ENCODE data around the gene MUC15.

MUC15 gene

GRCh38 chr11:26553182-26553581 is 18.9 kb downstream of the MUC15 start:
- H3K4me3 ChIP-seq (ENCODE audit: low read length), result no peak overlapping the region
- no peak for TF ChIP-seq CTCF (IDR thresholded peaks at IDR 0.05; ENCODE audit: insufficient read depth, low read depth, low read length, missing control alignments)
- DNase-seq (ENCODE audit: low read depth), result no peak

- no peak overlapping the region for H3K4me3 ChIP-seq (ENCODE audit: low read length)
- no peak for DNase-seq (ENCODE audit: low read depth)
- no peak for TF ChIP-seq CTCF (IDR thresholded peaks at IDR 0.05; ENCODE audit: insufficient read depth, low read depth, low read length, missing control alignments)
Observed at GRCh38 chr11:26551186-26551801, 20.8 kb downstream of the MUC15 start.

GRCh38 chr11:26550022-26550421 is 22.0 kb downstream of the MUC15 start:
- no peak overlapping the region for H3K4me3 ChIP-seq (ENCODE audit: low read length)
- no peak for DNase-seq (ENCODE audit: low read depth)
- no peak for TF ChIP-seq CTCF (IDR thresholded peaks at IDR 0.05; ENCODE audit: insufficient read depth, low read depth, low read length, missing control alignments)

GRCh38 chr11:26549176-26549575 is 22.9 kb downstream of the MUC15 start:
- no peak overlapping the region for H3K4me3 ChIP-seq (ENCODE audit: low read length)
- no peak for TF ChIP-seq CTCF (IDR thresholded peaks at IDR 0.05; ENCODE audit: insufficient read depth, low read depth, low read length, missing control alignments)
- DNase-seq (ENCODE audit: low read depth), result no peak

- H3K4me3 ChIP-seq (ENCODE audit: low read length), result no peak overlapping the region
- no peak for TF ChIP-seq CTCF (IDR thresholded peaks at IDR 0.05; ENCODE audit: insufficient read depth, low read depth, low read length, missing control alignments)
- no peak for DNase-seq (ENCODE audit: low read depth)
Observed at GRCh38 chr11:26541870-26542269, 30.2 kb downstream of the MUC15 start.

- no peak for TF ChIP-seq CTCF (IDR thresholded peaks at IDR 0.05; ENCODE audit: insufficient read depth, low read depth, low read length, missing control alignments)
- H3K4me3 ChIP-seq (ENCODE audit: low read length), result no peak overlapping the region
- no peak for DNase-seq (ENCODE audit: low read depth)
Observed at GRCh38 chr11:26539517-26539916, 32.5 kb downstream of the MUC15 start.

- no peak for TF ChIP-seq CTCF (IDR thresholded peaks at IDR 0.05; ENCODE audit: insufficient read depth, low read depth, low read length, missing control alignments)
- DNase-seq (ENCODE audit: low read depth), result no peak
- no peak overlapping the region for H3K4me3 ChIP-seq (ENCODE audit: low read length)
Observed at GRCh38 chr11:26537341-26537740, 34.7 kb downstream of the MUC15 start.

Data from epithelial cell of esophagus (primary cell).